ENCODE measurements around the gene MUC4. TPM values are rescaled to one million over a fixed set of nuclear protein-coding genes. Genes with fewer than 3 reads are reported as not detected.
"Not testable (repeated sequence)": the region's sequence is repeated elsewhere in the genome, so short reads cannot be mapped to it uniquely, and the experiment has no call there.

Gene MUC4
- total and polyA plus RNA-seq, 2 donors: 0.42 TPM; not detected in 1

DNA sequence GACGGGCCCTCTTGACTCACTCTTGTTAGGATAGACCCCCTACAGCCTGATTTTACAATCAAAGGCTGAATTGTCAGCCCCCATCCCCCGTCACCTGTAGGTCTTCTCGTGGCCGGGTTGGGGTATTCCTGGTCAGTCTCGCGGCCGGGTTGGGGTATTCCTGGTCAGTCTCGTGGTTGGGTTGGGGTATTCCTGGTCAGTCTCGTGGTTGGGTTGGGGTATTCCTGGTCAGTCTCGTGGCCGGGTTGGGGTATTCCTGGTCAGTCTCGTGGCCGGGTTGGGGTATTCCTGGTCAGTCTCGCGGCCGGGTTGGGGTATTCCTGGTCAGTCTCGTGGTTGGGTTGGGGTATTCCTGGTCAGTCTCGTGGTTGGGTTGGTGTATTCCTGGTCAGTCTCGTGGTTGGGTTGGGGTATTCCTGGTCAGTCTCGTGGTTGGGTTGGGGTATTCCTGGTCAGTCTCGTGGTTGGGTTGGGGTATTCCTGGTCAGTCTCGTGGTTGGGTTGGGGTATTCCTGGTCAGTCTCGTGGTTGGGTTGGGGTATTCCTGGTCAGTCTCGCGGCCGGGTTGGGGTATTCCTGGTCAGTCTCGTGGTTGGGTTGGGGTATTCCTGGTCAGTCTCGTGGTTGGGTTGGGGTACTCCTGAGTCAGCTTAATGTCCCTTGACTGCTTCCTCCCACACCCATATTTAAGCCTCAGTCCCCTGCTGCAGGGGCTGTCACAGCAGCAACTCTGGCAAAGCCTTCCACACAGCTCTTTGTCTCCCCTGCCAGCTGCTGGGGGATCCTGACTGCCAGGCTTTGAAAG is 40.7 kb downstream of the MUC4 start:
- not testable (repeated sequence) for DNase-seq (ENCODE audit: extremely low spot score); H3K36me3 ChIP-seq (ENCODE audit: insufficient read depth); H3K27ac ChIP-seq (ENCODE audit: low read depth); H3K4me3 ChIP-seq (ENCODE audit: low read depth, low read length); H3K4me1 ChIP-seq (ENCODE audit: insufficient read depth)
- 93% methylated on average over 24 of the region's 28 CpGs for WGBS

- Histone ChIP-seq H3K36me3 (ENCODE audit: insufficient read depth) (no peaks in the 10 kb centered on the region), H3K27ac (ENCODE audit: low read depth) (no peak overlapping the region), H3K4me3 (ENCODE audit: low read depth, low read length) (no peak overlapping the region), H3K4me1 (ENCODE audit: insufficient read depth) (no peaks in the 10 kb centered on the region)
- no peak for DNase-seq (ENCODE audit: extremely low spot score)
- 84% methylated on average over 16 of the region's 16 CpGs for WGBS
Measured at GRCh38 chr3:195770081-195770840, 41.5 kb downstream of the MUC4 start.

GRCh38 chr3:195769551-195769950 is 42.2 kb downstream of the MUC4 start:
- no peaks in the 10 kb centered on the region for H3K4me1 ChIP-seq (ENCODE audit: insufficient read depth)
- H3K27ac ChIP-seq (ENCODE audit: low read depth): no peak overlapping the region
- 90% methylated on average over 10 of the region's 10 CpGs for WGBS
- H3K36me3 ChIP-seq (ENCODE audit: insufficient read depth): no peaks in the 10 kb centered on the region
- no peak for DNase-seq (ENCODE audit: extremely low spot score)
- no peak overlapping the region for H3K4me3 ChIP-seq (ENCODE audit: low read depth, low read length)

GRCh38 chr3:195768831-195769303 is 42.9 kb downstream of the MUC4 start:
- no peak for DNase-seq (ENCODE audit: extremely low spot score)
- Histone ChIP-seq H3K4me3 (ENCODE audit: low read depth, low read length) (no peak overlapping the region), H3K27ac (ENCODE audit: low read depth) (no peak overlapping the region), H3K4me1 (ENCODE audit: insufficient read depth) (no peaks in the 10 kb centered on the region), H3K36me3 (ENCODE audit: insufficient read depth) (no peaks in the 10 kb centered on the region)
- 73% methylated on average over 17 of the region's 17 CpGs for WGBS

DNA sequence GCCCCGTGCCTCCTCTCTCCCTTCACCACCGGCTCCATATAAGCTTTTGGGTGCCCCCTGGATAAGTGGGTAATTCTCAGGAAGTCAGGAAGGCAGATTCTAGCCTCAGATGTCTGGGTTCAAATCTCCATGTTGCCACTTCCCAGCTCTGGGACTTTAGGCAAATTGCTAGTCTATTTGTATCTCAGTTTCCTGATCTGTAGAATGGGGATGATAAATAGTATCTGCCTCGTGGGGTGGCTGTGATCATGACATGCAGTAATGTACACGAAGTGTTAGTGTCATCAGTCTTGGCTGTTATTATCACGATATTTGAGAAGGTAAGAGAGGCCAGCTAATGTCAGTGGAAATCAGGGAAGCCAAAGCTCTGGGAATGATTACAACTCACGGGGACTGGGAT is 43.3 kb downstream of the MUC4 start:
- Histone ChIP-seq H3K4me1 (ENCODE audit: insufficient read depth) (no peaks in the 10 kb centered on the region), H3K27ac (ENCODE audit: low read depth) (no peak overlapping the region), H3K4me3 (ENCODE audit: low read depth, low read length) (no peak overlapping the region), H3K36me3 (ENCODE audit: insufficient read depth) (no peaks in the 10 kb centered on the region)
- DNase-seq (ENCODE audit: extremely low spot score): no peak
- 71% methylated on average over 6 of the region's 6 CpGs for whole genome bisulfite sequencing

DNA sequence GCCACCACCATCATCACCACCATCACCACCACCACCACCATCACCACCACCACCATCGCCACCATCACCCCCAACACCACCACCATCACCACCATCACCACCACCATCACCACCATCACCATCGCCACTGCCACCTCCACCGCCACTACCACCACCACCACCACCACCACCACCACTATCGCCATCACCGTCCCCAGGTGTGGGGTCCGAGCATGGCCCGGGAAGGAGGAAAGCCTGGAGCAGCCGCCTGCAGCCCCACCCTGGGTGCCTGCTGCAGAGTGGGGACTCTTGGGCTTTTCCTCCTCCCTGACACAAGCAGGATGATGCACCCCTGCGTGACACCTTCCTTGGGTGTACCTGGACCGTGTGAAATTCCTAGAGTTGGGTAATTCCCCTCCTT is 43.9 kb downstream of the MUC4 start:
- DNase-seq (ENCODE audit: extremely low spot score): no peak
- no peaks in the 10 kb centered on the region for H3K36me3 ChIP-seq (ENCODE audit: insufficient read depth)
- H3K4me1 ChIP-seq (ENCODE audit: insufficient read depth): no peaks in the 10 kb centered on the region
- no peak overlapping the region for H3K4me3 ChIP-seq (ENCODE audit: low read depth, low read length)
- no peak overlapping the region for H3K27ac ChIP-seq (ENCODE audit: low read depth)
- WGBS: 77% methylated on average over 10 of the region's 10 CpGs

GRCh38 chr3:195766671-195767070 is 45.1 kb downstream of the MUC4 start:
- Histone ChIP-seq H3K4me3 (ENCODE audit: low read depth, low read length) (no peak overlapping the region), H3K4me1 (ENCODE audit: insufficient read depth) (no peaks in the 10 kb centered on the region), H3K36me3 (ENCODE audit: insufficient read depth) (no peaks in the 10 kb centered on the region), H3K27ac (ENCODE audit: low read depth) (no peak overlapping the region)
- WGBS: 97% methylated on average over 14 of the region's 14 CpGs
- no peak for DNase-seq (ENCODE audit: extremely low spot score)

DNA sequence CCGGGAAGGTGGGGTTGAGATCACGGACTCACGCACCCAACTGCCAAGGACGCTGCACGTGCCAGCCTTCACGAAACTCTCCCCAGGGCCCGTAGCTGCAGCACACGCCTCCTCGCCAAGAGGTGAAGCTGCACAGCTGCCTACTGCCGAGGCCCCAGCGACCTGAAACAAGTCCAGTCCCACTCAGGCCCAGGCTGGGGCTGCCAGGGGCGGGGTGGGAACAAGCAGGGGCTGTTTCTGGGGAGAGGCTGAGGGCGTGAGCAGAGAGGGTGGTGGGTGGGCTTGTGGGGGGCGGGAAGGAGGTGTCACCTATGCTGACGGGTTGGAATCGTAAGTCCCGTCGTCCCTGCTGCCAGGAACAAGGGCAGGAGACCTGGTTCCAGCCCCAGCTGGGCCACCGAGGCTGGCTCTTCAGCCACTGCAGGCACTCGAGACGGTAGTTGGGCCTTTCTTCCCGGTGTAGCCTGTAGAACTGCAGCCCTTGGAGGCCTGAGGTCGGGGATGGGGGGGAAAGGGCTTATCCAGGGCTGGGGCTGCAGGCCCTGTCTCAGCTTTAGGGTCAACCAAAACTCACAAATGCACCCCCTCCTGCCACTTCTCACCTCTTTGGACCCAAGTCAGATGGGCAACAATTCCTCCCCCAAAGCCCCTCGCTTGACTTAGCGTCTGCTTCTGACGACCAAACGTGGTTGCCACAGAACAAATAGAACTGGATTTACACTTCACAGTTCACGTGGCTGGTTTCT is 46.6 kb downstream of the MUC4 start:
- Histone ChIP-seq H3K27ac (ENCODE audit: low read depth) (no peak overlapping the region), H3K4me3 (ENCODE audit: low read depth, low read length) (no peak overlapping the region), H3K4me1 (ENCODE audit: insufficient read depth) (no peaks in the 10 kb centered on the region), H3K36me3 (ENCODE audit: insufficient read depth) (no peaks in the 10 kb centered on the region)
- DNase-seq (ENCODE audit: extremely low spot score): no peak
- WGBS: 77% methylated on average over 28 of the region's 28 CpGs

DNA sequence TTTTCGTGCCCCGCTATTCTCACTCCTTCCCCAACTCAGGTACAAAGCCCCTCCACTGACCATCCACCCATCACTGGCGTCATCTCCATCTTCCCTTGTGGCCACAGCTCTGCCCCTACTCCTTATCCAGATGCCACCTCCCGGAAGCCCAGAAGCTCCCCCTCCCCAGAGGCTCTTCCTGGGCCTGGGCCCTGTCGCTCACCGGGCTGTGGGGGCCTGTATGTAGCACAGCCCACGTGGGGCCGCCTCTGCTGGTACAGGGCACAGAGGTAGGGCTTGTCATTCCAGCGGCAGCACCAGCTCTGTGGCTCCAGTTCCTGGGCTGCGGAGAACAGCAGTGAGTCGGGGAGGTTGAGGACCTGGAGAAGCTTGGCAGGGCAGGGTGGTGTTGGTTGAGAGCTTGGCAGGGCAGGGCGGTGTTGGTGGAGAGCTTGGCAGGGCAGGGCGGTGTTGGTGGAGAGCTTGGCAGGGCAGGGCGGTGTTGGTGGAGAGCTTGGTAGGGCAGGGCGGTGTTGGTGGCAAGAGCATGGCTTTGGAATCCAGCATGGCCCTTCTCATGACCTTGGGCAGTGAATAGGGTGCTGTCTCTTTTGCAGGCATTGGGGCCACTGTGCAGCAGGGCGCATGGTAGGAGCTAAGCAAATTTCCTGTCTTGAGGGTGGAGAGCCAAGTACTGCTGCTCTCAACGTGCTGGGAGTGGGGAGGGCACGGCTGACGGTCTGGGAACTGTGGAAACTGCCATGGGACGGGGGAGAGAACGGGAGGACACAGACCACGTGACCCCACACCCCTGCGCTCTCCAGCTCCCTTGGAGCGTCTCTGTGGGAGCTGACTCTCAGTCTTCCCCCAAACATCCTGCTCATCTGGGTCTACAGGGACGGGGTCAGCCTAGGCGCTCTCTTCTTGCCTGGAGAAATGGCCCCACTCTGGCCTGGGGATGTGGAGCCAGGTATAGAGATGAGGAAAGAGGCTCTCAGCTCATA is 47.6 kb downstream of the MUC4 start:
- DNase-seq (ENCODE audit: extremely low spot score): no peak
- Histone ChIP-seq H3K4me1 (ENCODE audit: insufficient read depth) (no peaks in the 10 kb centered on the region), H3K27ac (ENCODE audit: low read depth) (no peak overlapping the region), H3K4me3 (ENCODE audit: low read depth, low read length) (no peak overlapping the region), H3K36me3 (ENCODE audit: insufficient read depth) (no peaks in the 10 kb centered on the region)
- 79% methylated on average over 26 of the region's 26 CpGs for WGBS

- Histone ChIP-seq H3K27ac (ENCODE audit: low read depth) (no peak overlapping the region), H3K36me3 (ENCODE audit: insufficient read depth) (no peaks in the 10 kb centered on the region), H3K4me1 (ENCODE audit: insufficient read depth) (no peaks in the 10 kb centered on the region), H3K4me3 (ENCODE audit: low read depth, low read length) (no peak overlapping the region)
- WGBS: 76% methylated on average over 28 of the region's 28 CpGs
- DNase-seq (ENCODE audit: extremely low spot score): no peak
Measured at GRCh38 chr3:195763076-195763830, 48.5 kb downstream of the MUC4 start.

GRCh38 chr3:195762611-195763010 is 49.1 kb downstream of the MUC4 start:
- Histone ChIP-seq H3K36me3 (ENCODE audit: insufficient read depth) (no peaks in the 10 kb centered on the region), H3K27ac (ENCODE audit: low read depth) (no peak overlapping the region), H3K4me3 (ENCODE audit: low read depth, low read length) (no peak overlapping the region), H3K4me1 (ENCODE audit: insufficient read depth) (no peaks in the 10 kb centered on the region)
- 89% methylated on average over 43 of the region's 43 CpGs for WGBS
- DNase-seq (ENCODE audit: extremely low spot score): no peak

- Histone ChIP-seq H3K4me3 (ENCODE audit: low read depth, low read length) (no peak overlapping the region), H3K27ac (ENCODE audit: low read depth) (no peak overlapping the region), H3K4me1 (ENCODE audit: insufficient read depth) (no peaks in the 10 kb centered on the region), H3K36me3 (ENCODE audit: insufficient read depth) (no peaks in the 10 kb centered on the region)
- 73% methylated on average over 36 of the region's 36 CpGs for WGBS
- DNase-seq (ENCODE audit: extremely low spot score): no peak
Measured at GRCh38 chr3:195762249-195762585, 49.5 kb downstream of the MUC4 start.

All from urinary bladder (tissue), 4 donors.